Stimulated activated CD8-positive, alpha-beta memory T cell treated with anti-CD3 and anti-CD28 coated beads, Interleukin-15, amount 100 ng/mL, for 48 hours (primary cell): Measurements from ENCODE around the gene YIF1A.

Experiments
- DNase-seq, 2 donors: peaks; one replicate each; pipeline ENCODE4 v3.0.0-alpha.2; 2020; ENCODE audit warnings: low read depth in 2 of 2

YIF1A gene

GRCh38 chr11:66243782-66244535, 45.0 kb downstream of the YIF1A start:
- DNase-seq: no peak

GRCh38 chr11:66242095-66242765, 46.7 kb downstream of the YIF1A start:
- no peak for DNase-seq

- DNase-seq: no peak
Observed at GRCh38 chr11:66240781-66241136, 48.2 kb downstream of the YIF1A start.

GRCh38 chr11:66239998-66240780, 48.8 kb downstream of the YIF1A start:
- DNase-seq: no peak

GRCh38 chr11:66239511-66239910, 49.4 kb downstream of the YIF1A start:
- DNase-seq: no peak

- DNase-seq: no peak
Observed at GRCh38 chr11:66238786-66239413, 50.0 kb downstream of the YIF1A start.

- no peak for DNase-seq
Observed at GRCh38 chr11:66237867-66238266, 51.1 kb downstream of the YIF1A start.

GRCh38 chr11:66235141-66235540, 53.8 kb downstream of the YIF1A start:
- no peak for DNase-seq
